ENCODE results near the gene RFNG.
A peak's percentile ranks its signal among the peaks of the same experiment; 100 is the strongest.

Gene RFNG

DNA sequence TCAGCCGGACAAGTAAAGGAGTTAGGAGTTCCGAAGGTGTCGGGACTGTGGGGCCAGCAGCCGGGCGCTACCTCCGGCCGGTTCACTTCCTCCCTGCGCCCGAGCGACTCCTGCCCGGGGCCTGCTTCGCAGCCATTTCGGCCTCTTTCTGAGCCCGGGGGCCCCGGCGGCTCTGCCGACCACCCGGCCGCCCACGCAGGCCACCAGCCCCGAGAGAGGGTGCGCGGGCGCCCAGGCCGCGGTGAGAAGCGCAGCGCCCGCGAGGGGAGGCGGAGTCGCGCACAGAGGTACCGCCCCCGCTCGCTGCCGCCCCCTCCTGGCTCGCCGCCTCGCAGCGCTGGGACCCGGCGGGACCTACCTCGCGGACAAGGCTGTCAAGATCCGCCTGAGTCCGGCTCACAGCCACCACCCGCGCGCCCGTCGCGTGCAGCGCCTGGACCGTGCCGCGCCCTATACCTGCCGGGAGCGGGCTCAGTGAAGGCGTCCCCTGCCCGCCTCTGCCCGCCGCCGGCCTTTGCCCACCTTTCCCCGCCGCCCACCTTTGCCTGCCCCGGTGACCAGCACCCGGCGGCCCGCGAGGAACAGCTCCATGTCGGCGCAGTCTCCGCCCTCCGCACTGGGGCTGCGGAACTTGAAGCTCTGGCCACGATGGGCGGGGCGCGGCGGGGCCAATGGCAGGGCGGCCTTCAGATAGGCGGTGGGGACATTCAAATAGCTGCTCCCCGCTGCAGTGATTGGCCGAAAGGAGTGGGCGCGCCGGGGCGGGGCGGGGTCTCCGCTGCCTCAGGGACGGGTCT is 14.3 kb downstream of the RFNG start, which contains the start of gene DCXR:
DCXR (minus strand) TSS at position 606 of the 797 bp plus-strand sequence; CDS start at position 591, 15 bp downstream.
- H3K4me1 Mint-ChIP-seq, result peaks cover 9% of the 10 kb centered on the region

DNA sequence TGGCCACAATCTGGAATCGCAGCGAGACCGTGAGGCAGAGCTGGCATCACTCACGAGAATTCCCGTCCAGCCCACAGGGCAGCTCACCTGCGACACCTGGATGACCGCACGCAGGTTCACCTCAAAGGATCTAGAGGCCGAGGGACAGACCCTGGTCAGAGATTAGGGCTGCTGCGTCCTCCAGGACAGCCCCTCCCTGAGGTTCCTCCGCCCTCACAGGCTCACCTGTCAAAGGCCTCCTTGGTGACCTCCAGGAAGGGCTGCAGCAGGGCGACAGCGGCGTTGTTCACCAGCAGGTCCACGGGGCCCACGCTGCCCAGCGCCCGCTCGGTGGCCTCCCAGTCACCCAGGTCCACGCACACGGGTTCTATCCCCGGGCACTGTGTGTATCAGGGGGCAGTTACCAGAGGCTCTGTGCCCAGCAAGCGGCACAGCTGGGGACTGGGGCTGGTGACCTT is 14.9 kb downstream of the RFNG start:
- H3K27ac Mint-ChIP-seq (ENCODE audit: low read depth), result no peak overlapping the region
- DNase-seq (ENCODE audit: low spot score in 2 of 2) (no peak), ATAC-seq (replicated peaks; ENCODE audit: extremely low read depth, poor library complexity, severe bottlenecking) (no peak)
- no peaks in the 10 kb centered on the region for H3K36me3 Mint-ChIP-seq (ENCODE audit: insufficient read depth)
- no peaks in the 10 kb centered on the region for H3K9me3 Mint-ChIP-seq
- H3K27me3 Mint-ChIP-seq, result no peaks in the 10 kb centered on the region
- peaks cover 9% of the 10 kb centered on the region for H3K4me1 Mint-ChIP-seq
- peak overlapping the region; percentile 84 for H3K4me3 Mint-ChIP-seq

More for the DNA sequence above, 14.3 kb downstream of the RFNG start, which contains the start of gene DCXR:
- H3K4me3 Mint-ChIP-seq, result peak within 1 kb of the TSS; percentile 84
- ATAC-seq (replicated peaks; ENCODE audit: extremely low read depth, poor library complexity, severe bottlenecking) (peak; percentile 92), DNase-seq (ENCODE audit: low spot score in 2 of 2) (peak; percentile 88)
- H3K27ac Mint-ChIP-seq (ENCODE audit: low read depth), result peak within 1 kb of the TSS; percentile 75
- H3K36me3 Mint-ChIP-seq (ENCODE audit: insufficient read depth), result no peaks in the 10 kb centered on the region
- no peaks in the 10 kb centered on the region for H3K27me3 Mint-ChIP-seq
- no peaks in the 10 kb centered on the region for H3K9me3 Mint-ChIP-seq

DNA sequence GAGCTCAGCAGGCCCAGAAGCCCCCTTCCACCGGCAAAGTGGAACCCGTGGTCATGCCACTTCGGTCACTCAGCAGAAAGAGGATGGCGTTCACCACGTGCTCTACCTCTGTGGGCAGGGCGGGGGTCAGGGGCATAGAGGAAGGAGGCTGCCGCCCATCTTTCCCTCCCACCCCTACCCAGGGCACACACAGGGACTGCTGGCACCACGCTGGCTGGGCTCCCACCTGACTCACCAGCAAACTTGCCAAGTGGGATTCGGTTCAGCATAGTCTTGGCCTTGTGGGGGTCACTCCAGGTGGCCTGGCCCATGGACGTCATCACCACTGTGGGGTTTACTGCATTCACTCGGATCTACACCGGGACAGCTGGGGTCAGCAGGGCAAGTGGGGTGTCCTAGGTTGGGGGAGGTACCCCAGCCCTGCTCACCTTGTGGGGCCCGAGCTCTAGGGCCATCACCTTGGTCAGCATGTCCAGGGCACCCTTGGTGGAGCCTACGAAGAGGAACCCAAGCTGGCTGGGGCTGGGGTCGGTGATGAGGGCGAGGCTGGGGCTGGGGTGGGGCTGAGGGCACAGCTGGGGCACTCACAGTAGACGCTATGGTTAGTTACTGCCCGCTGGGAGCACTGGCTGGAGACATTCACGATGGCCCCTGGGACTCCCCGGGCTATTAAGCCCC is 15.5 kb downstream of the RFNG start:
- H3K36me3 Mint-ChIP-seq (ENCODE audit: insufficient read depth), result no peaks in the 10 kb centered on the region
- H3K4me3 Mint-ChIP-seq, result peak overlapping the region; percentile 84
- DNase-seq (ENCODE audit: low spot score in 2 of 2), result no peak
- peak overlapping the region; percentile 51 for H3K27ac Mint-ChIP-seq (ENCODE audit: low read depth)
- no peak for ATAC-seq (replicated peaks; ENCODE audit: extremely low read depth, poor library complexity, severe bottlenecking)
- H3K9me3 Mint-ChIP-seq, result no peaks in the 10 kb centered on the region
- H3K27me3 Mint-ChIP-seq, result no peaks in the 10 kb centered on the region
- H3K4me1 Mint-ChIP-seq, result peaks cover 9% of the 10 kb centered on the region

DNA sequence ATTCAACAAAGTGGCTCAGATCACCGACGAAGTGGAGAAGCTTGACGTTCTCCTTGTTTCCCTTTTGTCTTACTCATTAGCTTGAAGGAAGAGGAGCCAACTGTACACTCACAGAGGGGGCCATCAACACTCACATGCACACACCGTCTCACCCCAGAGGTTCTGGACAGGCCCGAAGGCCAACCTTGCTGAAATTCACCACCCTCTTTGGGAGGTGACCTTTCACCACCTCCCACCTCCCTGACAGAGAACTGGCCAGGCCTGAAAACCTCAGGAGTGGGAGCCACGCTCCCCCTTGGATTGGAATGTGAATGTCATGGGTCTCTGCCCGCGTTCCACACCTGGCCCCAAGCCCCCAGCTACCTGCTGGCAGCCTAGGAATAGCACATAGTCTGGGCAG is 16.1 kb downstream of the RFNG start:
- peaks cover 2% of the 10 kb centered on the region for H3K36me3 Mint-ChIP-seq (ENCODE audit: insufficient read depth)
- DNase-seq (ENCODE audit: low spot score in 2 of 2) (no peak), ATAC-seq (replicated peaks; ENCODE audit: extremely low read depth, poor library complexity, severe bottlenecking) (no peak)
- H3K4me3 Mint-ChIP-seq, result peak overlapping the region; percentile 84
- H3K27me3 Mint-ChIP-seq, result no peaks in the 10 kb centered on the region
- no peaks in the 10 kb centered on the region for H3K9me3 Mint-ChIP-seq
- no peak overlapping the region for H3K27ac Mint-ChIP-seq (ENCODE audit: low read depth)
- H3K4me1 Mint-ChIP-seq, result peaks cover 12% of the 10 kb centered on the region

DNA sequence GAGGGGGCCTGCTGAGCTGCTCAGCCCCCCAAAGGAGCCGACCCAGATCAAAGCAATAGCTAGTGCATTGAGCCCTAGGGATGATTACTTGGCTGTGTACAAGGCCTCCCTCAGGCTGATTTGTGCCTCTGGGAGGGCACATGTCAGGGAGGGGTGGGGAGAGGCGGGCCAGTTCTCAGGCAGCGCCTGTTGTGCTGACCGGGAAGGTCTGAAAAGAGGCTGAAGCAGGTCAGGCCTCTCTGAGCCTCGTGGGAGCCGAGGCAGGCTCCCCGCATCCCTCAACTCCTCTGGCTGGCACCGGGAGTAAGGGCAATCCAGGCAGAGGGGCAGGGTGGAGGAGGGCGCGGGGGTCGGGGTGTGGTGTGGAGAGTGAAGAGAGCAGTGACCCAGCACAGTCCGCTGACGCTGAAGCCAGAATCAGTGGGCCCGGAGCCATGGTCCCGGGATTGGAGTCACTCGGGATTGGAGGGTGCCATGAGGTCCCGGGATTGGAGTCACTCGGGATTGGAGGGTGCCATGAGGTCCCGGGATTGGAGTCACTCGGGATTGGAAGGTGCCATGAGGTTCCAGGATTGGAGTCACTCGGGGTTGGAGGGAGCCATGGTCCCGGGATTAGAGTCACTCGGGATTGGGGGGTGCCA is 17.1 kb downstream of the RFNG start:
- Mint-ChIP-seq H3K9me3 (no peaks in the 10 kb centered on the region), H3K27ac (ENCODE audit: low read depth) (no peak overlapping the region), H3K4me3 (no peak overlapping the region), H3K36me3 (ENCODE audit: insufficient read depth) (peaks cover 4% of the 10 kb centered on the region), H3K4me1 (peaks cover 18% of the 10 kb centered on the region), H3K27me3 (no peaks in the 10 kb centered on the region)
- DNase-seq (ENCODE audit: low spot score in 2 of 2) (no peak), ATAC-seq (replicated peaks; ENCODE audit: extremely low read depth, poor library complexity, severe bottlenecking) (no peak)

DNA sequence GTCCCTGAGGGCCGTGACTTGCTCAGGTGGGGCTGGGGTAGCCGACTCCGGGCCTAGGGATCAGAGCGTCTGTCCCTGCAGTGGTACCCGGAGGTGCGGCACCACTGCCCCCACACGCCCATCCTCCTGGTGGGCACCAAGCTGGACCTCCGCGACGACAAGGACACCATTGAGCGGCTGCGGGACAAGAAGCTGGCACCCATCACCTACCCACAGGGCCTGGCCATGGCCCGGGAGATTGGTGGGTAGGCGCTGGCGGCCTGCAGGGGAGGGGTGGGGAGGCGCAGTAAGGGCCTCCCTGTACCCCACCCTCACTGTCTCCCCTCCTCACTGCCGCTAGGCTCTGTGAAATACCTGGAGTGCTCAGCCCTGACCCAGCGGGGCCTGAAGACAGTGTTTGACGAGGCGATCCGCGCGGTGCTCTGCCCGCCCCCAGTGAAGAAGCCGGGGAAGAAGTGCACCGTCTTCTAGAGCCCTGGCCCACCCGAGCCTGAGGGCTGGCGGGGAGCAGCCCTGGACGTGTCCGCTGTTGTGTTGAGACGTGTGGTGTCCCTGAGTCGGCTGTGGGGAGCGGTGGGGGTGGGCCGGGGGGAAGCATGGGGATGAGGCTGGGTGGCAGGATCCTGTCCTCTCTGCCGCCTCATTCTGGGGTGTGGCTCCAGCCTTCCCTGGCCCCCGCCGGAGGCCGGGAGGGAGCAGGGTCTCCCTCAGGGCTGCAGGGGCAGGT is 18.1 kb downstream of the RFNG start:
- Mint-ChIP-seq H3K9me3 (no peaks in the 10 kb centered on the region), H3K27ac (ENCODE audit: low read depth) (no peak overlapping the region), H3K4me3 (no peak overlapping the region), H3K36me3 (ENCODE audit: insufficient read depth) (peaks cover 4% of the 10 kb centered on the region), H3K27me3 (no peaks in the 10 kb centered on the region), H3K4me1 (peaks cover 19% of the 10 kb centered on the region)
- ATAC-seq (replicated peaks; ENCODE audit: extremely low read depth, poor library complexity, severe bottlenecking) (no peak), DNase-seq (ENCODE audit: low spot score in 2 of 2) (no peak)

DNA sequence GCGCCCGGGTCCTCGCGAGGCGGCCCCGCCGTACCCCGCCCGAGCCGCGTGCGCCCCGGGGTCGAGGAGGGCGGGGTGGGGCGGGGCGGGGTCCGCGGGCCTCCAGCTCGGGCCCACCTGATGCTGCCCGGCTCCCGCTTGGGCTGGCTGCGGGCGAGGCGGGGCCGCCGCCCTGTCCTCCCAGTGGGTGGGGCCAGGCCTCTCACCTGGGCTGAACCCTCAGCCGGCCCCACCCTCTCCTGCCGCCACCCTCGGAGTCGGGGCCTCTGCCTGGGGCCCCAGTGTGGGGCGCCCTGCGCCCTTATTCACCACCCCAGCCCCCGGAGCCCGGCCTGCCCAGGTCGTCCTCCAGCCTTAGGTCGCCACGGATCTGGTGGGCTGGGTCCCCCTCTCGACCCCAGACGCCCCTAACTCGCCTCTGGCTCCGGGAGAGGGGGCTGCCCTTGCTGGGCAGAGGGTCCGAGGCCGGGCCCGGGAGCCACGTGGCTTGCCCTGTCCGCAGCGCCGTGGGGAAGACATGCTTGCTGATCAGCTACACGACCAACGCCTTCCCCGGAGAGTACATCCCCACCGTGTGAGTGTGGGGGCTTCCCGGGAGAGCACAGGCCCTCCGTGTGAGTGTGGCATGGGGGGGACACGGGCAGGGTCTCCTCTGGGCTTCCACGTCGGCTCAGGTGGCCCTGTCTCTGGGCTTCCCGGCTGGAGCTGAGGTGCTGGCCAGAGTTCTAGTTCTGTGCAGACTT is 19.6 kb downstream of the RFNG start:
- no peak for DNase-seq (ENCODE audit: low spot score in 2 of 2)

DNA sequence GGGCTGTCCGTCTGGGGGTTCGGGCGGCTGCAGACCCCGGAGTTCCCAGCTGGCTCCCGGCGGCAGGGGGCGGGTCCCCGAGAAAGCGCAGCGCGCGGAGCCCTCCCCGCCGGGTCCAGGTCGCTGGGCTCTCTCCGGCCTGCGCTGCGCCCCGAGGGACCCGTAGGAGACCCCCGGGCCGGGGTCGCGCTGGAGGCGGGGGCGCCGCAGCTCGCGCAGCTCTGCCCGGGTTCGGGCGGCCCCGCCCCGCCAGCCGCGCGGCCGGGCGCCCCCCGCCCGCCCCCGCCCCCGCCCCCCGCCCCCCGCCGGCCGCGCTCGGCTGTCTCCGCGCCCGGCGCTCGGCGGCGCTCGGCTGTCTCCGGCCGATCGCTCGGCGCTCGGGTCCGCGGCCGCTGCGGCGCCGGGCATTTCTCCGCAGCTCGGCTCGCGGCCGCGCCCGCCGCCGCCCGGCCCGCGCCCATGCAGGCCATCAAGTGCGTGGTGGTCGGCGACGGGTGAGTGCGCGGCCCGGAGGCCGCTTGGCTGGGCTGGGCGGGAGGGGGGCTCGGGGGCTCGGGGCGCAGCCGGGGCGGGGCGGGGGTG is 20.2 kb downstream of the RFNG start, which contains the start of gene RAC3:
RAC3 (plus strand) TSS at position 376 of the 582 bp plus-strand sequence; CDS start at position 460, 84 bp downstream.
- ATAC-seq (replicated peaks; ENCODE audit: extremely low read depth, poor library complexity, severe bottlenecking) (no peak), DNase-seq (ENCODE audit: low spot score in 2 of 2) (no peak)
- Mint-ChIP-seq H3K36me3 (ENCODE audit: insufficient read depth) (peaks cover 4% of the 10 kb centered on the region), H3K4me1 (peaks cover 17% of the 10 kb centered on the region), H3K9me3 (no peaks in the 10 kb centered on the region), H3K27ac (ENCODE audit: low read depth) (peak within 1 kb of the TSS; percentile 67), H3K4me3 (peak within 1 kb of the TSS; percentile 87), H3K27me3 (no peaks in the 10 kb centered on the region)

More for the DNA sequence above, 19.6 kb downstream of the RFNG start:
- no peak for ATAC-seq (replicated peaks; ENCODE audit: extremely low read depth, poor library complexity, severe bottlenecking)
- Mint-ChIP-seq H3K4me1 (peaks cover 17% of the 10 kb centered on the region), H3K27ac (ENCODE audit: low read depth) (no peak overlapping the region), H3K36me3 (ENCODE audit: insufficient read depth) (peaks cover 4% of the 10 kb centered on the region), H3K4me3 (peak overlapping the region; percentile 11), H3K9me3 (no peaks in the 10 kb centered on the region), H3K27me3 (no peaks in the 10 kb centered on the region)

DNA sequence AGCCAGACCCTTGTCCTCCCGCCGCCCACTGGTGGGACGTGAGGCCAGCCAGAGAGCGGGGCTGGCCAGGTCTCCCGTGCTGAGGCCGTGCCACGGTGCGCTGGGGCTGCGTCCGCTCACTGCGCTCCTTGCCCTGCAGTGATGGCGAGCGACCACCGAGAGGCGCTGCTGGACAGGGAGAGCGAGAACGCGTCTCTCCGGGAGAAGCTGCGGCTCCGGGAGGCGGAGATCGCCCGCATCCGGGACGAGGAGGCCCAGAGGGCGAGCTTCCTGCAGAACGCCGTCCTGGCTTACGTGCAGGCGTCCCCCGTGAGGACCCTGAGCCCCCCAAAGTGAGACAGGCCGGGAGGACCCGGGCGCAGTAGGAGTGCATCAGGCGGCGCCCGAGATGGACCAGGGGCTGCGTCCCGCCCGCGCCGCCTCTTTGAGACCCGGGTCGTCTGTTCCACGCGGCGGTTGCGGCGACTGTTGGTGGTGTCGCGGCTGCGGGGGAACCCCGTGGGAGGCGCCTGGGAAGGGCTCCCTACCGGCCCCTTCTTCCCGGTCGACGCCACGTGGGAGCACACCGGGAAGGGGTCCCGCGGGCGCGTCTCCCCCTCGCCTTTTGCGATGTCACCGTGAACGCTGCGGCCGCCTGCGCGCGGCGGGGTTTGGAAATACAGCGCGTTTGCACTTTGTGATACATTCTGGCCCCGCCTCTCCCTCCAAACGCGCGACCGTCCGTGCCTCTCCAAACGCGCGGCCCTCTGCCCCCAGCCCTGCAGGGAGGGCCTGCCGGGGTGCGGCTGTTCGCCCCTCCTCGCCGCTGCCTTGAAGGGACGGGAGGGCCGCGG is 20.9 kb downstream of the RFNG start:
- H3K27me3 Mint-ChIP-seq, result no peaks in the 10 kb centered on the region
- DNase-seq (ENCODE audit: low spot score in 2 of 2), result peak; percentile 77 to 78
- H3K27ac Mint-ChIP-seq (ENCODE audit: low read depth), result peak overlapping the region; percentile 67
- H3K4me3 Mint-ChIP-seq, result peak overlapping the region; percentile 87
- H3K9me3 Mint-ChIP-seq, result no peaks in the 10 kb centered on the region
- H3K4me1 Mint-ChIP-seq, result peaks cover 17% of the 10 kb centered on the region
- ATAC-seq (replicated peaks; ENCODE audit: extremely low read depth, poor library complexity, severe bottlenecking), result peak; percentile 81
- peaks cover 4% of the 10 kb centered on the region for H3K36me3 Mint-ChIP-seq (ENCODE audit: insufficient read depth)

DNA sequence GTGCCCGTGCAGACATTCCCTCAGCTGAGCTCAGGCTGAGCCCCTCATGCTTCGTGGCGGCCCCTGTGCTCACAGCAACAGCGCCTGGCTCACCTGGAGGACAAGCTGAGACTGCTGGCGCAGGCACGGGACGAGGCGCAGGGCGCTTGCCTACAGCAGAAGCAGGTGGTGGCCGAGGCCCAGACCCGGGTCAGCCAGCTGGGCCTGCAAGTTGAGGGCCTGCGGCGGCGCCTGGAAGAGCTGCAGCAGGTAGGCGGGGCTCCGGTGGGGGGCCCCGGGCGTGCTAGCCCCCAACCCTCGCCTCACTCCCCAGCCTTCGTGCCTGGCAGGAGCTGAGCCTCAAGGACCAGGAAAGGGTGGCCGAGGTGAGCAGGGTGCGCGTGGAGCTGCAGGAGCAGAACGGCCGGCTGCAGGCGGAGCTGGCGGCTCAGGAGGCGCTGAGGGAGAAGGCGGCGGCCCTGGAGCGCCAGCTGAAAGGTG is 21.6 kb downstream of the RFNG start:
- Mint-ChIP-seq H3K27ac (ENCODE audit: low read depth) (peak overlapping the region; percentile 67), H3K4me3 (peak overlapping the region; percentile 87), H3K36me3 (ENCODE audit: insufficient read depth) (peaks cover 4% of the 10 kb centered on the region), H3K27me3 (no peaks in the 10 kb centered on the region), H3K9me3 (no peaks in the 10 kb centered on the region), H3K4me1 (peaks cover 17% of the 10 kb centered on the region)
- no peak for ATAC-seq (replicated peaks; ENCODE audit: extremely low read depth, poor library complexity, severe bottlenecking)
- no peak for DNase-seq (ENCODE audit: low spot score in 2 of 2)
